Smooth muscle cell (in vitro differentiated cells): ENCODE measurements around the gene KLHL6. TPM values are rescaled to one million over a fixed set of nuclear protein-coding genes. Genes with fewer than 3 reads are reported as not detected.

Experiments used
- DNase-seq: peaks from one replicate; lab custom pipeline; 2025; ENCODE audit not compliant: unreplicated experiment; lab: John Stamatoyannopoulos, UW
- H2AFZ ChIP-seq: fragments of 200-600 bp; sonication (generic); 2 replicates; pipeline ENCODE4 v1.6.0; 2016; ENCODE audit warnings: antibody characterized with exemption, low read depth, mild to moderate bottlenecking
- H3F3A ChIP-seq: fragments of 200-600 bp; sonication (generic); 2 replicates; pipeline ENCODE4 v1.6.0; 2017; ENCODE audit warnings: antibody characterized with exemption, low read depth
- H3K27ac ChIP-seq: fragments of 200-600 bp; sonication (generic); 2 replicates; pipeline ENCODE4 v1.5.1; 2016; ENCODE audit warnings: low read depth, mild to moderate bottlenecking
- H3K27me3 ChIP-seq: fragments of 200-600 bp; sonication (generic); 2 replicates; pipeline ENCODE4 v1.6.1; 2016; ENCODE audit warnings: low read depth, mild to moderate bottlenecking
- H3K36me3 ChIP-seq: fragments of 200-600 bp; sonication (generic); 2 replicates; pipeline ENCODE4 v1.5.1; 2016; ENCODE audit warnings: low read depth
- H3K4me1 ChIP-seq: fragments of 200-600 bp; sonication (generic); 2 replicates; pipeline ENCODE4 v1.5.1; 2016; ENCODE audit warnings: low read depth
- H3K4me2 ChIP-seq: fragments of 200-600 bp; sonication (generic); 2 replicates; pipeline ENCODE4 v1.6.0; 2016; ENCODE audit warnings: mild to moderate bottlenecking
- H3K4me3 ChIP-seq: fragments of 200-600 bp; sonication (generic); 2 replicates; pipeline ENCODE4 v1.5.1; 2016; ENCODE audit warnings: mild to moderate bottlenecking
- H3K79me2 ChIP-seq: fragments of 200-600 bp; sonication (generic); 2 replicates; pipeline ENCODE4 v1.6.0; 2016; ENCODE audit warnings: low read depth, mild to moderate bottlenecking
- H3K9ac ChIP-seq: fragments of 200-600 bp; sonication (generic); 2 replicates; pipeline ENCODE4 v1.6.0; 2016; ENCODE audit warnings: low read depth
- H3K9me3 ChIP-seq: fragments of 200-600 bp; sonication (generic); replicated peaks from 2 replicates; pipeline ENCODE4 v1.5.1; 2016; ENCODE audit warnings: low read depth
- H4K20me1 ChIP-seq: fragments of 200-600 bp; sonication (generic); 2 replicates; pipeline ENCODE4 v1.6.0; 2016; ENCODE audit warnings: low read depth
- WGBS: methylation state at CpG from one replicate; pipeline ENCODE4 v1.1.7; 2016; ENCODE audit warnings: low lambda C conversion rate; 5-methylcytosine and 5-hydroxymethylcytosine counted together
- polyA plus RNA-seq: library from polyadenylated mRNA; unstranded; fragments of >200 nt; fragmentation: Nextera tagmentation; extraction: Ambion mirVana; gene quantifications from 2 replicates; pipeline ENCODE4 v1.2.1, GENCODE V29; 2016
- total RNA-seq: library from RNA; depleted of rRNA; stranded (reverse); fragments of >200 nt; gene quantifications from 2 replicates; pipeline ENCODE4 v1.2.3, GENCODE V29; 2014
- TF ChIP-seq, protein P1 (sequence below): fragments of 200-600 bp; sonication (generic); IDR thresholded peaks from 2 replicates; pipeline ENCODE4 v1.5.1; 2017; ENCODE audit warnings: borderline replicate concordance, mild to moderate bottlenecking, antibody characterized with exemption; ENCODE audit not compliant: insufficient read depth, poor library complexity, severe bottlenecking

KLHL6 gene, protein sequence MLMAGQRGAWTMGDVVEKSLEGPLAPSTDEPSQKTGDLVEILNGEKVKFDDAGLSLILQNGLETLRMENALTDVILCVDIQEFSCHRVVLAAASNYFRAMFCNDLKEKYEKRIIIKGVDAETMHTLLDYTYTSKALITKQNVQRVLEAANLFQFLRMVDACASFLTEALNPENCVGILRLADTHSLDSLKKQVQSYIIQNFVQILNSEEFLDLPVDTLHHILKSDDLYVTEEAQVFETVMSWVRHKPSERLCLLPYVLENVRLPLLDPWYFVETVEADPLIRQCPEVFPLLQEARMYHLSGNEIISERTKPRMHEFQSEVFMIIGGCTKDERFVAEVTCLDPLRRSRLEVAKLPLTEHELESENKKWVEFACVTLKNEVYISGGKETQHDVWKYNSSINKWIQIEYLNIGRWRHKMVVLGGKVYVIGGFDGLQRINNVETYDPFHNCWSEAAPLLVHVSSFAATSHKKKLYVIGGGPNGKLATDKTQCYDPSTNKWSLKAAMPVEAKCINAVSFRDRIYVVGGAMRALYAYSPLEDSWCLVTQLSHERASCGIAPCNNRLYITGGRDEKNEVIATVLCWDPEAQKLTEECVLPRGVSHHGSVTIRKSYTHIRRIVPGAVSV
- total RNA-seq (0.22 and 0.40 TPM in 2 replicates), polyA plus RNA-seq (not detected in 2 replicates)

DNA sequence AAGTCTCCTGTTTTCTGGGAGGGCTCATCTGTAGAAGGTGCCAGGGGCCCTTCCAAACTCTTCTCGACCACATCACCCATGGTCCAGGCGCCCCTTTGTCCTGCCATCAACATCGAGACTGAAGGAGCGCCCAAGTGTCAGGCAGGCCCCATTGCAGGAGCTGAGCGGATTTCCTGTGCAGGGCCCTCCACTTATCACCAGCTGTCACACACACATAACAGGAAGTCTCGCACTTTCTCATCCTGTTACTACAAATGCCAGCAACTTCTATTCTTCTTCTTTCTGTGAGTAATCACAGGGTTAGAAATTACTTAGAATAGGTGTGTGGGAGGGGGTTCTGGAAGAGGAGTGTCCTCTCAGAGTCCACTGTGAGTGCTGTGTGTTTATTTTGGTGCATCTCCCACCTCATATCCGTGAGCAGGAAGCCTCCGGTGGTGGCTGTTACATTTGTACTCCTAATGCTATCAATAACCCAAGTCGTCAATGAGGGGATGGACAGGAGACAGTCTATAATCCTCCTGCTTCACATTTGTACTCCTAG, at the start of gene KLHL6:
Gene KLHL6, minus strand, starts transcription at position 166 of the 541 bp plus-strand sequence. Its CDS starts 53 bp downstream, at position 113.
- Histone ChIP-seq H3K79me2 (no peaks in the 10 kb centered on the region), H4K20me1 (no peaks in the 10 kb centered on the region), H3K4me1 (no peaks in the 10 kb centered on the region), H3K9ac (no peak within 1 kb of the TSS), H3K36me3 (no peaks in the 10 kb centered on the region), H3K27ac (no peak within 1 kb of the TSS), H3K4me3 (no peak within 1 kb of the TSS), H2AFZ (no peak within 1 kb of the TSS), H3K4me2 (no peak within 1 kb of the TSS), H3F3A (no peaks in the 10 kb centered on the region), H3K27me3 (no peaks in the 10 kb centered on the region), H3K9me3 (no peaks in the 10 kb centered on the region)
- TF ChIP-seq, protein P1, sequence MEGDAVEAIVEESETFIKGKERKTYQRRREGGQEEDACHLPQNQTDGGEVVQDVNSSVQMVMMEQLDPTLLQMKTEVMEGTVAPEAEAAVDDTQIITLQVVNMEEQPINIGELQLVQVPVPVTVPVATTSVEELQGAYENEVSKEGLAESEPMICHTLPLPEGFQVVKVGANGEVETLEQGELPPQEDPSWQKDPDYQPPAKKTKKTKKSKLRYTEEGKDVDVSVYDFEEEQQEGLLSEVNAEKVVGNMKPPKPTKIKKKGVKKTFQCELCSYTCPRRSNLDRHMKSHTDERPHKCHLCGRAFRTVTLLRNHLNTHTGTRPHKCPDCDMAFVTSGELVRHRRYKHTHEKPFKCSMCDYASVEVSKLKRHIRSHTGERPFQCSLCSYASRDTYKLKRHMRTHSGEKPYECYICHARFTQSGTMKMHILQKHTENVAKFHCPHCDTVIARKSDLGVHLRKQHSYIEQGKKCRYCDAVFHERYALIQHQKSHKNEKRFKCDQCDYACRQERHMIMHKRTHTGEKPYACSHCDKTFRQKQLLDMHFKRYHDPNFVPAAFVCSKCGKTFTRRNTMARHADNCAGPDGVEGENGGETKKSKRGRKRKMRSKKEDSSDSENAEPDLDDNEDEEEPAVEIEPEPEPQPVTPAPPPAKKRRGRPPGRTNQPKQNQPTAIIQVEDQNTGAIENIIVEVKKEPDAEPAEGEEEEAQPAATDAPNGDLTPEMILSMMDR = no peak
- whole genome bisulfite sequencing = 74% methylated on average over 9 of the region's 9 CpGs
- DNase-seq = no peak

DNA sequence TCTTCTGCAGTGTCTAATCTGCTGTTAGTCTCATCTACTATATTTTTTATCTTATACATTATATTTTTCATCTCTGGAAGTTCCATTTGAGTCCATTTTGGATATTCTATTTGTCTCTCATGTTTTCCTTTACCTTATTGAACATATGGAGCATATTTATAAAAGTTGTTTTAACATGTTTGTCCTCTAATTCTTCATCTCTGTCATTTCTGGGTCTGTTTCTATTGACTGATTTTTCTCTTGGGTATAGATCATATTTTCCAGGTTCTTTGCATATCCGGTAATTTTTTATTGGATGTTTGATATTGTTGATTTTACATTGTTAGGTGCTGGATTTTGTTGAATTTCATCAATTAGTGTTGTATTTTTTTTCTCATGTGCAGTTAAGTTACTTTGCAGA, 42.5 kb upstream of the KLHL6 start:
- Histone ChIP-seq H3F3A (no peaks in the 10 kb centered on the region), H3K4me1 (no peaks in the 10 kb centered on the region), H3K27me3 (no peaks in the 10 kb centered on the region), H3K4me2 (no peak overlapping the region), H3K4me3 (no peak overlapping the region), H4K20me1 (no peaks in the 10 kb centered on the region), H2AFZ (no peak overlapping the region), H3K79me2 (no peaks in the 10 kb centered on the region), H3K27ac (no peak overlapping the region), H3K9me3 (peaks cover 4% of the 10 kb centered on the region), H3K9ac (no peak overlapping the region), H3K36me3 (no peaks in the 10 kb centered on the region)
- TF ChIP-seq, protein P1 = no peak
- 44% methylated on average over 1 of the region's 1 CpG for WGBS
- no peak for DNase-seq

- Histone ChIP-seq H3K79me2 (no peaks in the 10 kb centered on the region), H3K27ac (no peak overlapping the region), H3K4me2 (no peak overlapping the region), H3K9ac (no peak overlapping the region), H3K27me3 (no peaks in the 10 kb centered on the region), H3F3A (no peaks in the 10 kb centered on the region), H3K4me3 (no peak overlapping the region), H3K4me1 (no peaks in the 10 kb centered on the region), H3K9me3 (peaks cover 4% of the 10 kb centered on the region), H3K36me3 (no peaks in the 10 kb centered on the region), H4K20me1 (no peaks in the 10 kb centered on the region), H2AFZ (no peak overlapping the region)
- 80% methylated on average over 2 of the region's 2 CpGs for WGBS
- no peak for DNase-seq
- TF ChIP-seq, protein P1 = no peak
Observed at GRCh38 chr3:183594636-183595035, 39.1 kb upstream of the KLHL6 start.
